NB4 (cell line): Measurements from ENCODE around the gene KDM1B.
A peak's percentile ranks its signal among the peaks of the same experiment; 100 is the strongest.
"Not testable (repeated sequence)": the region's sequence is repeated elsewhere in the genome, so short reads cannot be mapped to it uniquely, and the experiment has no call there.

Experiments
- DNase-seq: peaks from one replicate; pipeline ENCODE4 v3.0.0; 2010; ENCODE audit warnings: low read depth
- H3K4me3 ChIP-seq: one replicate; pipeline ENCODE4 v1.5.1; 2011; ENCODE audit warnings: mild to moderate bottlenecking, low read depth, low read length, moderate library complexity
- CTCF ChIP-seq: IDR thresholded peaks from one replicate; pipeline ENCODE4 v1.5.1; 2012; ENCODE audit warnings: low read depth, low read length
- MAX ChIP-seq: IDR thresholded peaks from 2 replicates; pipeline ENCODE4 v1.6.1; 2011; ENCODE audit warnings: low read depth, low read length
- MYC ChIP-seq: IDR thresholded peaks from 2 replicates; pipeline ENCODE4 v1.6.1; 2011; ENCODE audit warnings: low read depth, low read length
- POLR2A ChIP-seq: IDR thresholded peaks from 2 replicates; pipeline ENCODE4 v1.6.1; 2011; ENCODE audit warnings: mild to moderate bottlenecking; ENCODE audit not compliant: insufficient read length; ENCODE audit errors: extremely low read depth

KDM1B gene

GRCh38 chr6:18215436-18215835, 60.2 kb downstream of the KDM1B start:
- TF ChIP-seq MAX (no peak; the same call in 1 of the 2 replicates), MYC (no peak), CTCF (no peak), POLR2A (no peak)
- DNase-seq, result peak; percentile 78
- no peak overlapping the region for H3K4me3 ChIP-seq

- no peak for TF ChIP-seq CTCF
- no peak for TF ChIP-seq MAX
- TF ChIP-seq MYC, result no peak
- no peak for DNase-seq
- H3K4me3 ChIP-seq, result no peak overlapping the region
These were observed 61.2 kb downstream of the KDM1B start for GRCh38 chr6:18216411-18216810.

- TF ChIP-seq POLR2A (no peak), MAX (no peak), MYC (no peak), CTCF (no peak)
- DNase-seq, result no peak
These were observed 63.0 kb downstream of the KDM1B start for GRCh38 chr6:18218233-18218632.

GRCh38 chr6:18219591-18219990, 64.4 kb downstream of the KDM1B start:
- TF ChIP-seq CTCF, result no peak
- TF ChIP-seq MYC, result no peak
- TF ChIP-seq POLR2A, result no peak
- no peak for TF ChIP-seq MAX
- no peak for DNase-seq
- no peak overlapping the region for H3K4me3 ChIP-seq

More at GRCh38 chr6:18218233-18218632, 63.0 kb downstream of the KDM1B start:
- H3K4me3 ChIP-seq, result no peak overlapping the region

- TF ChIP-seq MAX (no peak), POLR2A (no peak)
- peak; percentile 6 for DNase-seq
- no peak overlapping the region for H3K4me3 ChIP-seq
These were observed 66.0 kb downstream of the KDM1B start for GRCh38 chr6:18221288-18221615.

GRCh38 chr6:18226451-18227105, 71.4 kb downstream of the KDM1B start:
- not testable (repeated sequence) for DNase-seq, H3K4me3 ChIP-seq

- DNase-seq, H3K4me3 ChIP-seq: not testable (repeated sequence)
These were observed 71.9 kb downstream of the KDM1B start for GRCh38 chr6:18227166-18227565.

GRCh38 chr6:18228590-18228989, 73.4 kb downstream of the KDM1B start:
- H3K4me3 ChIP-seq, DNase-seq: not testable (repeated sequence)

- H3K4me3 ChIP-seq, DNase-seq: not testable (repeated sequence)
These were observed 76.6 kb downstream of the KDM1B start for GRCh38 chr6:18231856-18232255.

- not testable (repeated sequence) for H3K4me3 ChIP-seq, DNase-seq
These were observed 78.5 kb downstream of the KDM1B start for GRCh38 chr6:18233770-18234169.
